Stimulated activated CD4-positive, alpha-beta T cell treated with anti-CD3 and anti-CD28 coated beads, TNF-alpha, amount 100 ng/mL, for 48 hours (primary cell): ENCODE results near the gene IL36B.

Experiments used
- DNase-seq, 3 donors: peaks; one replicate each; pipeline ENCODE4 v3.0.0-alpha.2; 2020; ENCODE audit warnings: low read depth in 3 of 3

The IL36B gene

DNA sequence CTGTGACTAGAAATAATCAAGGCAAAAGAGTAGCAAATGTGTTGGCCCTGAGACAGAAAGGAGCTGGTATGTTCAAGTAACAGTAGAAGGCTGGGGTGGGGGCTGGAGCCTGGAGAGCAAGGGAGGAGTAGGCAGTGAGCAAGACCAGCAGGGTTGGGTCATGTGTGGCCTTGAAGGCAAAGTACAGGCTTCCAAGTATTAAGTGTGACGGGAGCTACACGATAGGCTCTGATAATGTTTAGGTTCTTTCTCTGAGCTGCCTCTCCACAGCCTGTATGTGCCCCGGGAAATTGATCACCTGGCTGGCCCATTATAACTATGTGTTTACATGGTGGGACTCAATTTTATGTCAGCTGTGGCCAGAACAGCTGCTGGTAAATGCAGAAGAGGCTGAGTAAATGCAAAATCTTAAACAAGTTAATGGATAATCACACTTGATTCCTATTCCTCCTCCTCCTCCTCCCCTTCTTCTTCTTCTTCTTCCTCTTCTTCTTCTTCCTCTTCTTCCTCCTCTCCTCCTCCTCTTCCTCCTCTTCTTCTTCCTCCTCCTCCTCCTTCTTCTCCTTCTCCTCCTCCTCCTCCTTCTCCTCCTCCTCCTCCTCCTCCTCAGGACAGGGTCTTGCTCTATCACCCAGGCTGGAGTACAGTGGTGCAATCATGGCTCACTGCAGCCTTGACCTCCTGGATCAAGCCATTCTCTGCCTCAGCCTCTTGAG lies 24.4 kb upstream of the IL36B start:
- no peak for DNase-seq

DNA sequence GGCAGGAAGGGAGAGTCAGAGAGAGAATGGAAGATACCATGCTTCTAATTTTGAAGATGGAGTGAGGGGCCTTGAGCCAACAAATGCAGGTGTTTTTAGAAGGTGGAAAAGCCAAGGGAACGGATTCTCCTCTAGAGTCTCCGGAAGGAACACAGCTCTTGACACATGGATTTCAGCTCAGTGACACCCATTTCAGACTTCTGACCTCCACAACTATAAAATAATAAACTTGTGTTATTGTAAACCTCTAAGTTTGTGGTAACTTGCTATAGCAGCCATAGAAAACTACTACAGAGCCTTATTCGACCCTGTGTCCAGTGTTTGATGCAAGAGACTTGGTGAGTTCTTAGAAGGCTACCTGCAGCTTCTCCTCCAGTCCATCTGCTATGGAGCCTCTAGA lies 22.9 kb upstream of the IL36B start:
- DNase-seq = no peak

DNA sequence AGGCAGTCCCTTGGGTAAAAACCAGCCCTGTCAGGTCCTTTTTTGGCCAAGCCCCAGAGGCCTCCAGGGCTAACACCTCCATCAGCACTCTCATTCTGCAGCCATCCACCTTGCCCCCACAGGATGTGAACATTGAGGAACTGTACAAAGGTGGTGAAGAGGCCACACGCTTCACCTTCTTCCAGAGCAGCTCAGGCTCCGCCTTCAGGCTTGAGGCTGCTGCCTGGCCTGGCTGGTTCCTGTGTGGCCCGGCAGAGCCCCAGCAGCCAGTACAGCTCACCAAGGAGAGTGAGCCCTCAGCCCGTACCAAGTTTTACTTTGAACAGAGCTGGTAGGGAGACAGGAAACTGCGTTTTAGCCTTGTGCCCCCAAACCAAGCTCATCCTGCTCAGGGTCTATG lies 22.4 kb upstream of the IL36B start:
- no peak for DNase-seq

DNA sequence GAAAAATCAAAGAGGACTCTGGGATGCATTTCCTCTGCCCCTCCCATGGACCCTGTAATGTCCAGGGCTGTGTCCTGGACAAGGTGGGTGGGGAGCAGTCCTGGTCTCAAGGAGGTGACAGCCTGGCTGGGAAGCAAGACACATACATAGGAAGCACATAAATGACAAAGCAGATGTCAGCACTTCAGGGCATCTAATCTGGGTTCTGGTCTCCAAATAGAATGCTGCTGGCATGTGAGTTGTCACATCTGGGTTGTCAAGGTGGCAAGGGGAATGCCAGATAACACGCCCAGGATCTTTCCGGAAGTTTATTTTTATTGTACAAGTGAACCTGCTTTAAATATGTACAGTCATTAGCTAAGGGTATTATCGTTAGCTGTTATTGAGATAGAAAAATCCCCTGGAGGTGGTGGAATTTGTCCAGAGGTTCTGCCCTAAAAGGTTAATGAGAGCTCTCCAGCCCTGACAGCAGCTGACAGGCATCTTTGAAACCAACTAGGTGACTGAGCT lies 20.7 kb upstream of the IL36B start:
- DNase-seq = no peak

DNA sequence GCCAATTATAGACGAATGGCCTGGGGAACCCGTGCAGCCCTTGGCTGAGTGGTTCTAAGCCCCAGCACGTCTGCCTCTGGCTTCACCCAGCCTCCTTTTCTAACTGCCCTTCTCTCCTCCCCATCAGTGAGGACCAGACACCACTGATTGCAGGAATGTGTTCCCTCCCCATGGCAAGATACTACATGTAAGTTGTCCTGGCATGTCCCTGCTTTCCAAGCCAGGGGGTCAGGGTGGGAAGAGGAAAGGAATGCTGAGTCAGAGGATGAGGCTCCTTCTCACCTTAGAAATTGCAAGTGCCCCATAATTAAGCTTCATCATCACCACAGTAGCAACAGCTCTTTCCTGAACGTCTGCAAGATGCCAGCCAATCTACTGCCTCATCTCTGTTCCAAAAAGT lies 19.9 kb upstream of the IL36B start:
- no peak for DNase-seq

DNA sequence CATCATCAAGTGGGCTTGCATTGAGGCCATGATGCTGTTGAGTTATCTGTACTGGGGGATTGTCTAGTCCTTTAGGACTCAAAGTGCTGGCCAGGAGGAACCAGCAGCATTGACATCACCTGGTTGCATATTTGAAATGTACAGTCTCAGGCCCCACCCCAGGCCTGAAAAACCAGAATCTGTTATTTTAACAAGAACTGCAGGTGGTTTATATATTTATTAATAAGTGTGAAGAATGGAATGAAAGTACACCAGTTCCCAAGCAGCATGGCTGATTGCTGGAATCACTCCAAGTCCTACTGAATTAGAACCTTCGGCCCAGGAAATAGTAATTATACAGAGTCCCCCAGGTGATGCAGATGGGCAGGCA lies 17.9 kb upstream of the IL36B start:
- no peak for DNase-seq

DNA sequence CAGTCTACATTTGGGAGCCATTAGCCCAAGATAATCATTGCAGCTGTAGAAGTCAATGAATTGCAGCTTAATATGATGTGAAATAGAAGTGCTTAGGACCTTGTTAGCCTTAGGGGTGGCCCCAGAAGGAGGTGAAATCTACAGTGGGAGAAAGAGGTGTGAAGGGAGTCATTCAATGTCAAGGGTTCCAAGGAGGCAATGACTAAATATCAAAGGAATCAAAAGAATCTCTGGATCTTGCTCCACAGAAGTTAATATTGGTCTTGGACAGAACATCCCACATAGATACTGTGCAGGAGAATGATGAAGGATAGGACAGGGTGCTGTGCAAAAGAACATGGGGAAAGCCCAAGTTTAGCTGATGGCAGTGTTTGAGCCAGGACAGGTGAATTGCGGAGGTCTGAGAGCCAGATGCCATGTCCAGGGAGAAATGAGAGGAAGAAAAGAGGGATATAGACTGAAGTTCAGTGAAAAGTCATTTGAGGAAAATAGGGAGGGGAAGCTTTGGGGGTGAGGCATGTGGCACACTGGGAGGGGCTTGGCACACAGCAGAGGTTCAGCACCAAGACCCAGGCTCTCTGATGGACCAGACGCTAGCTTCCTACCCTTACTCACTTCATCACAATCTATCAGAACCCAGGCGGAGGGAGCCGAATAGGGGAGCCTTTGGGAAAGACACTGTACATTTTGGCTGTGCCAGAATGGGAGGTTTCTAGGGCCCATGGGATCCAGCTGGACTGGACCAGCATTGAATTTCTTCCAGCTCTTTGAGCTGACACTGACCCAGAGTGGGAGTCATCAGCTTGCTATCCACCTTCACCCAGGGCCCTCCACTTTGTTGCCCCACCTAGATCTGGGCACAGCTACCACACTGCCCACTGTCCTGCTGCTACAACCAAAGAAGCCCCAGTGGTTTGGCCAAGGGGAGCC lies 17.3 kb upstream of the IL36B start:
- DNase-seq = no peak

DNA sequence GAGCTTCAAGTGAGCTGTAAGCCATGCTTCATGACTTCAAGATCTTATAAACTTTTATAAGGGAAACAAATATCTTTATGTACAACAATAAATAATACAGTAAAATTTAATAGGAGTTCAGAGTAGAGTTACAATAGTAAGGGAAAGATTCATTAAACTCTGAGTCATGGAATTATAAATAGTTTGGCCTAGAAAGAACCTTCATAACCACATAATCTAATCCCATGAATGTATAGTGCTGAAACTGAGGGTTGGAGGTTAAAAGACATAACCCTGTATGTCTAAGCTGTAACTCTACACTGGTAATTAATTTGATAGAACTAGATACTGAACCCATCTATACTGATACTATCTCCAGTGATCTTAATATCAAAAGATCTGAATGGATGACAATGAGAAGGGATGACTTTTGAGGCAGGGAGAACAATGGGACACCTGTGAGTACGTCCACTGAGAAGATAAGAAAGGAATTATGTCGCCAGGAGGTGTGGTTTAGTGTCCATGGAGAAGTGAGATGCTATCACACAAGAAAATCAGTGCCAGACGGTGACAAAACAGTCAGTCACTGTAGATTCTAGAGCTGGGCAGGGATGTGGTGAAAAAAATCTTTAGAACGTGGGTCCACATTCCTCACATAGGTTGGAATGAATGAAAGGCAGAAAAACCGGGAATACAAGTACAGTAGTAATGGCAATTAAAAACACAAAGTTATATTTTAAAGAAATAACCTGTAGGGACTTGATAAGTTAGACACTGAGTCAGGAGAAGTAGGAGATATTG lies 16.2 kb upstream of the IL36B start:
- DNase-seq = no peak

DNA sequence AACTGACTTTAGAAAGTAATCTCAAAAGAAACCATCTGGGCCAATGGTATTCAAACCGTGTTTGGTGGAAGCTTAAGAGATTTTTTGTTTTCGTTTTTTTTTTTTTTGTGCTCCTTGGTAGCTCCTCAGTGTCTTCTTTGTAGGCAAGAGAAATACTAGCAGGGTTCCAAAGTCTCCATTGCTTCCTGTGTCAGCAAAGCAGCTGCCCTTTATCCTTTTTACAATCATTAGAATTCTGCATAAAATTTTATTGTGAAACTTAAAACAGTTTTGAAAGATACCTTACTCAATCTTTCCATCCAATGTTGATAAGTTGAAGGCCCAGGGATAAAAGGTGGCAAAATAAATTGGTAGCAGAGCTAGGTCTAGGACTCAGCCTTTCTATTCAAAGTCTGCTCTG lies 15.6 kb upstream of the IL36B start:
- no peak for DNase-seq

DNA sequence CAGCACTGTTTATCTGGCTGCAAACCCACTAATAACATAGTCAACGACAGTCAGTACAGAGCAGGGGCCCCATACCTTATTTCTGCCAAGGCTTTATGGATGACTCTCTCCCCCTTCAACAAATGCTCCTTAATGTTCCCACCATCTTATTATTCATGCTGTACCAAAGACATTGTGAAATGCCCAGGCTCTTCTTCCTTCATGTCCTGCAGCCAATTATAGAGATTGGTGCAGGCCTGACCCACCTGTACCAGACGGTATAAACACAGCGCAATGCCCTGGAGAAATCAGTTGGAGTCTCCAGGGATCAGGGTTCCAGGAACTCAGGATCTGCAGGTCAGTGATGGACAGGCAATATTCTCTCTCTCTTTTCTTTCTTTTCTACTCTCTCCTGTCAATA lies 15.0 kb upstream of the IL36B start, which contains the start of gene IL1F10:
TSS of gene IL1F10 (plus strand) at position 290 of the 400 bp plus-strand sequence. CDS start 4,769 bp downstream, outside the sequence.
- DNase-seq = no peak

DNA sequence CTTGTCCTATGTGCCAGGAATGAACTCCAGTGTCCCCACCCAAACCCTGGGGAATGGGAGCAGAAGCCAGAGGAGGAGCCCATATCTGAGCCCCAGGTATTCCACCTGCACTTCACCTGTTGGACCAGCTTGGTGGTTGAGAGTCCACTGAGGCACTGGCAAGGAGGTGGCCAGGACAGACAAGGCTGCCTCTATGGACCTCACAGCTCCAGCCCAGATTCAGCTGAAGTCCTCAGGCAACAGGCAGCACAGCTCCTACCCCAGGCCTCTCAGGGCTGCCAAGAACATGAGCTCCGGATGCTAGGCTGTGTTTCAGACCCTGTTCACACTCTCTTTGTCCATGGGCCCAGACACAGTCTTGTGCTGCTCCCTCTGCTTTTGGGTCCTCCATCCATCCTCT lies 12.2 kb upstream of the IL36B start:
- DNase-seq = no peak

DNA sequence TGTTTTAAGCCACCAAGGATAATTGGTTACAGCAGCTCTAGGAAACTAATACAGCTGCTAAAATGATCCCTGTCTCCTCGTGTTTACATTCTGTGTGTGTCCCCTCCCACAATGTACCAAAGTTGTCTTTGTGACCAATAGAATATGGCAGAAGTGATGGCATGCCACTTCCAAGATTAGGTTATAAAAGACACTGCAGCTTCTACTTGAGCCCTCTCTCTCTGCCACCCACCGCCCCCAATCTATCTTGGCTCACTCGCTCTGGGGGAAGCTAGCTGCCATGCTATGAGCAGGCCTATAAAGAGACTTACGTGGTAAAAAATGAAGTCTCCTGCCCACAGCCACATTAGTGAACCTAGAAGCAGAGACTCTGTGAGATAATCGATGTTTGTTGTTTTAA lies 11.6 kb upstream of the IL36B start:
- DNase-seq = no peak

DNA sequence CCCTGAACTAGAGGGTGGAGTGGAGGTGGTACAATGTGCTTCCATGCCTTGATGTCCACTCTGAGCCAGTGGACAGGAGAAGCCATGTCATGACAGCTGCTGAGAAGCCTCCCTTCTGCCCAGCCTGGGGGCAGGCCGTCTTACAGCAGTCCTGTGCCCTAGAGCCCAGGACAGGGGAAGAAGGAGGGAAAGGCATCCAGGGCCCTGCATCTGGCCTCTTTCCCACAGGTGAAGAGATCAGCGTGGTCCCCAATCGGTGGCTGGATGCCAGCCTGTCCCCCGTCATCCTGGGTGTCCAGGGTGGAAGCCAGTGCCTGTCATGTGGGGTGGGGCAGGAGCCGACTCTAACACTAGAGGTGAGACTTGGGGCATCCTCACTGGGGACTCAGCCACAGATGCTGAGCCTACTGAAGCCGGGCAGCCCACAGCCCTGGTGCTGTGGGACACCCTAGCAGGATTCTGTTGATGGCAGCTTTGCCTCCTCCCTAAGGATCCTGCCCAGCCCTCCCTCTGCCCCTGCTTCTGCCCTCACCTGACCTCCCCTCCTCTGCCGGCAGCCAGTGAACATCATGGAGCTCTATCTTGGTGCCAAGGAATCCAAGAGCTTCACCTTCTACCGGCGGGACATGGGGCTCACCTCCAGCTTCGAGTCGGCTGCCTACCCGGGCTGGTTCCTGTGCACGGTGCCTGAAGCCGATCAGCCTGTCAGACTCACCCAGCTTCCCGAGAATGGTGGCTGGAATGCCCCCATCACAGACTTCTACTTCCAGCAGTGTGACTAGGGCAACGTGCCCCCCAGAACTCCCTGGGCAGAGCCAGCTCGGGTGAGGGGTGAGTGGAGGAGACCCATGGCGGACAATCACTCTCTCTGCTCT lies 9.5 kb upstream of the IL36B start:
- no peak for DNase-seq

DNA sequence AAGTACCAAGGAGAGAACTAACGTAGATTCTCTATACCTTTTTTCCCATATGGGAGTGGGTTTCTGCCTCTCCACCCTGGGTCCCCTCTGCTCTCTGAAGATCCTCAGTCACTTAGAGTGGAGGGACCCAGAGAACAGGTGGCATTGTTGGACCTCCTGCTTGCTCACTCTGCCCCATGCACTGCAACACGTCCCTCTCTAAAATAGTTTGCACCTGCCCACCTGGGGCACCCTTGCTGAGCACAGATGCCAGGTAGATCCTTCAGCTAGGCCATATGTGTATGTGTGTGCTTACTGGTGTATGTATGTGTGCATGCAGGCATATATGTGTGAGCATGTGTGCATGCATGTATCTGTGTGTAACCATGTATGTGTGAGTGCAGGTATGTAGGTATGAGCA lies 8.6 kb upstream of the IL36B start:
- DNase-seq = no peak

DNA sequence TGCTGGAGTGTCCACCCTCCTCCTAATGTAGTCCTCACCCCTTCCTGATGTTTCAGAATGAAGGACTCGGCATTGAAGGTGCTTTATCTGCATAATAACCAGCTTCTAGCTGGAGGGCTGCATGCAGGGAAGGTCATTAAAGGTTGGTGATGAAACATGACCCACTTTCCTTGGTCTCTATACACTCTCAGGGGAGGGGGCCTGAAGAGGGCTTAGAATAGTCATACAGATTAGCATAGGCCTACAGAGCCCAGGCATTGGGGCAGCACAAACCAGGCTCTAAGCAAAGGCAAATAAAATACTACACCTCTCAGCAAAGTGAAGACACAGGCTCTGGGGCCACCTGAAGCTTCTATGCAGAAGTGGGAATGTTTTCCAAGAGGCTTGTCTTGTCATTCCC lies 8.1 kb upstream of the IL36B start:
- DNase-seq = no peak

DNA sequence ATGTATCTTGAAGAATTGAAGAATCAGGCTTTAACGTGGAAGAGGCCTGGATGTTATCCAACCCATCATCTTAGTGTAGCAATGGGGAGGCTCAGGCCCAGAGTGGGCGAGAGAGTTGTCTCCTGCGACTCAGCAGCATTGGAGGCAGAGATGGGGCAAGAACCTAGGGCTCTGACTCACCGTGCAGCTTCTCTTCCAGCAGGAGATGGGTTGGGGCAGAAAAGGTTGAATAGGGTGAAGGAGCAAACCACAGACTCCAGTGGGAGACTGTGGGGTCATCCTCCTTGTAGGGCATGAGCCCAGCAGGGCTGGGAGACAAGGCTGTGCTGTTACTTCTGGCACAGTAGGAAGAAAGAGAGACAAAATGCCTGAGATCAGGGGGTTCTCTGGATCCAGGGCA lies 7.7 kb upstream of the IL36B start:
- DNase-seq = no peak

DNA sequence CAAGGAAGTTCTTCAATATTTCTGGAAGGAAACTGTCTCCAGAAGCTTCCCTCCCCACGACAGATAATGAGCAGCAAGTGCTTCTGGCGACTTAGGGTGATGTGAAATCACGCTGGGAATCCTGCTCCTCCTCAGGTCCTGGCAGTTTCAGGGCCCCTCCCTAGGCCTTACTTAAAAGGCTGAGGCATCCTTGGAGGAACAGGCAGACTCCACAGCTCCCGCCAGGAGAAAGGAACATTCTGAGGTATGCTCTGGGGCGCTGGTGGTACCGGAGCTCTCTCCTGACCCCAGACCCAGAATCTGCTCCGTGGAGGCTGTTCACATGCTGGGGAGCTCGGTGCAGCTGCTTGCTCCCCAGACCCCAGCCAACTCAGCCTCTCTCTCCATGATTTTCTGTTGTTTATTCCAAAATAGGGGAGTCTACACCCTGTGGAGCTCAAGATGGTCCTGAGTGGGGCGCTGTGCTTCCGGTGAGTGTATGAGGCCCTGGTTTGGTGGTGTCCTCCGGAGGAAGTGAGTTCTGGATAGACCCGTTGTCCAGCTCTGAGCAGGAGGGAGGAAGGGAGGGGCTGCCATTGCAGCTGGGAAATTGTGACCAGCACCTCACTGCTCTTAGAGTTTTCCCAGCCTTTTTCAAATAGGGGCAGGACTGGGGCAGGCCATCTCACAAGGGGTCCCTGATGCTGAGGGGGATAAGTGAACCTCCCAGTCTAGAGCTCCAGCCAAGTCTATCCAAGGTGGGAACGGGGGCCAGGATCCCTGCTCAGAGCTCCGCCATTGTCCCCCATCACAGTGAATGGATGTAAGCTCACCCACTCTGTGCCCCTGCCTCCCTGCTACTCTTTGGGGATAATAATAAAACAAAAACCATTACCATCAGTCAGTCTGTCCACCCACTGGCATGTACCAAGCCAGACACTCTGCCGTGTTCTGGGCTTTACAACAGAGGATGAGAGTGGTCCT lies 6.6 kb upstream of the IL36B start, which contains the start of gene IL36RN:
TSS of gene IL36RN (plus strand) at position 201 of the 963 bp plus-strand sequence. CDS start at position 442, 241 bp downstream.
- no peak for DNase-seq

DNA sequence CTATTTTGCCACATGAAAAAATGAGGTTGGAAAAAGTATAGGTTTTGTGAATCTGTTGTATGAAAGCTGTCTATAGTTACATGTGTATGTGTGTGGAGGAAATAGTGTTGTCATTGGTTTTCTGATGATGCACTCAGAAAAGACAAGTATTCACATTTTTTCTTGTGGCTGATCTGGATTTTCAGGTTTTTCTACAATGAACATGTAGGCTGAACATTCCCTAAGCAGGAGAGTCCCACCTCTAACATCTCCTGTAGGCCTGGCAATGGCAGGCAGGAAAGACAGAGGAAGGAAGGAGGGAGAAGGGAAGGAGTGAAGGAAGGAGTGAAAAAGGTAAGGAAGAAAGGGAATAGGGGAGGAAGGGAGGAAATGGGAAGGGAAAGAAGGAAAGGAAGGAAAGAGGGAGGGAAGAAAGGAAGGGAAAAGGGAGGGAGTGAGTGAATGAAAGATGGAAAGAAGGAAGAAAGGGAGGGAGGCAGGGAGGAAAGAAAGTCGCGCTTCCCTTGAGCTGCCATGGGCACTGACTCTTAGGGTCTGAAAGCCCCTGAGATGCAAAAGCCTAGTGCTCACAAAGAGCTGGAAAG lies 5.8 kb upstream of the IL36B start:
- no peak for DNase-seq

DNA sequence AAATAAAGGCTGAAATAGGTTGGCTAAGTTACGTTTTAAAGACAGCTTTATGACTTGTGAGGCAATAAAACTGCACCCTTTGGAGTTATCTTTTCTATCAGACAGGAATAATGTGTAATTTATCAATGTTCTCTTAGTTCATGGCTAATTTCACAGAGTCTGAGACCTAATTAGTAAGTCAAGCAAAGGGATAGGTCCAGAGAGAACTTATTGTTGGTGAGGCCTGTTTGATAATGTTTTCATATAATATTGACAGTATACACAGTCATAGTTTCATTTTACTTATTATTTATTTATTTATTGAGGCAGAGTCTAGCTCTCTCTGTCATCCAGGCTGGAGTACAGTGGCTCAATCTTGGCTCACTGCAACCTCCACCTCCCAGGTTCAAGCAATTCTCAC lies 4.5 kb upstream of the IL36B start:
- DNase-seq = no peak
